ENCODE data around the gene CRBN.

GRCh38 chr3:3221528-3221927 lies 42.0 kb upstream of the CRBN start:
- TF ChIP-seq EP300 (IDR thresholded peaks at IDR 0.05) (no peak), POLR2A (IDR thresholded peaks at IDR 0.05) (no peak), POLR2AphosphoS5 (IDR thresholded peaks at IDR 0.05) (no peak)
- TF ChIP-seq, protein P1, sequence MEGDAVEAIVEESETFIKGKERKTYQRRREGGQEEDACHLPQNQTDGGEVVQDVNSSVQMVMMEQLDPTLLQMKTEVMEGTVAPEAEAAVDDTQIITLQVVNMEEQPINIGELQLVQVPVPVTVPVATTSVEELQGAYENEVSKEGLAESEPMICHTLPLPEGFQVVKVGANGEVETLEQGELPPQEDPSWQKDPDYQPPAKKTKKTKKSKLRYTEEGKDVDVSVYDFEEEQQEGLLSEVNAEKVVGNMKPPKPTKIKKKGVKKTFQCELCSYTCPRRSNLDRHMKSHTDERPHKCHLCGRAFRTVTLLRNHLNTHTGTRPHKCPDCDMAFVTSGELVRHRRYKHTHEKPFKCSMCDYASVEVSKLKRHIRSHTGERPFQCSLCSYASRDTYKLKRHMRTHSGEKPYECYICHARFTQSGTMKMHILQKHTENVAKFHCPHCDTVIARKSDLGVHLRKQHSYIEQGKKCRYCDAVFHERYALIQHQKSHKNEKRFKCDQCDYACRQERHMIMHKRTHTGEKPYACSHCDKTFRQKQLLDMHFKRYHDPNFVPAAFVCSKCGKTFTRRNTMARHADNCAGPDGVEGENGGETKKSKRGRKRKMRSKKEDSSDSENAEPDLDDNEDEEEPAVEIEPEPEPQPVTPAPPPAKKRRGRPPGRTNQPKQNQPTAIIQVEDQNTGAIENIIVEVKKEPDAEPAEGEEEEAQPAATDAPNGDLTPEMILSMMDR (IDR thresholded peaks at IDR 0.05) = no peak
